Uterus (tissue), 4 donors: ENCODE measurements around the gene HBG2. TPM values are rescaled to one million over a fixed set of nuclear protein-coding genes. Genes with fewer than 3 reads are reported as not detected.

Source experiments
- DNase-seq, 2 donors: peaks; one replicate each; pipeline ENCODE4 v3.0.0-alpha.2; 2019 to 2020
- H3K27ac ChIP-seq, 2 donors: fragments of 200-600 bp; sonication (generic); 1 replicate in 1 of 2; 2 replicates in 1 of 2; pipeline ENCODE4 v1.5.1; 2016 to 2018
- H3K27me3 ChIP-seq, 2 donors: fragments of 200-600 bp; sonication (generic); one replicate each; pipeline ENCODE4 v1.5.1; 2018 to 2019; ENCODE audit warnings: control low read depth in 1 of 2
- H3K36me3 ChIP-seq, 2 donors: fragments of 200-600 bp; sonication (generic); one replicate each; pipeline ENCODE4 v1.5.1; 2019; ENCODE audit warnings: control low read depth in 1 of 2
- H3K4me1 ChIP-seq, 2 donors: fragments of 200-600 bp; sonication (generic); one replicate each; pipeline ENCODE4 v1.5.1; 2018 to 2019; ENCODE audit warnings: control low read depth in 1 of 2
- H3K4me3 ChIP-seq, 2 donors: fragments of 200-600 bp; sonication (generic); 1 replicate in 1 of 2; 2 replicates in 1 of 2; pipeline ENCODE4 v1.5.1; 2018 to 2019; ENCODE audit warnings: mild to moderate bottlenecking in 1 of 2
- H3K9me3 ChIP-seq, 2 donors: fragments of 200-600 bp; sonication (generic); one replicate each; pipeline ENCODE4 v1.5.1; 2019; ENCODE audit warnings: control low read depth in 1 of 2
- CTCF ChIP-seq, 4 experiments: fragments of 200-600 bp in 2 of 4; fragments of 450-650 bp in 2 of 4; sonication (generic) in 2 of 4; IDR thresholded peaks; one replicate each; pipeline ENCODE4 v1.5.1; 2016 to 2019; ENCODE audit warnings: antibody characterized with exemption in 4 of 4, mild to moderate bottlenecking in 2 of 4, moderate library complexity in 1 of 4
- POLR2A ChIP-seq, 2 donors: fragments of 450-650 bp; IDR thresholded peaks; one replicate each; pipeline ENCODE4 v1.6.1; 2016; ENCODE audit warnings: antibody characterized with exemption in 2 of 2, mild to moderate bottlenecking in 1 of 2, moderate library complexity in 1 of 2
- intact Hi-C: fragments of 100-400 bp; cut with DNase I; formaldehyde crosslinking; loops from one replicate; pipeline ENCODE4 v1.15.1; 2023; ENCODE audit warnings: low total_unique reads
- total RNA-seq, 4 donors: library from RNA; depleted of rRNA in 3 of 4; stranded (reverse); fragments of >200 nt in 3 of 4; gene quantifications; one replicate each; pipeline versions ENCODE4 v1.1.0 to v1.2.4, GENCODE V29; 2014 to 2023
- donor health status: DM: yes; HTN: yes; CAD: no.

Gene HBG2
- total RNA-seq, 4 donors from 2014 or later = 1,050 TPM; not detected in 3

GRCh38 chr11:5225480-5225871, 29.1 kb downstream of the HBG2 start:
- Histone ChIP-seq H3K9me3 (no peaks in the 10 kb centered on the region), H3K27ac (no peak overlapping the region), H3K36me3 (no peaks in the 10 kb centered on the region), H3K27me3 (peaks cover 0 to 2% of the 10 kb centered on the region in 2 donors), H3K4me3 (no peak overlapping the region), H3K4me1 (no peaks in the 10 kb centered on the region)
- no peak for DNase-seq
- intact Hi-C loops = no loop called here
- TF ChIP-seq POLR2A (IDR thresholded peaks at IDR 0.05) (no peak), CTCF (IDR thresholded peaks at IDR 0.05) (no peak)

- H3K27me3 ChIP-seq = peaks cover 0 to 2% of the 10 kb centered on the region in 2 donors
- H3K4me1 ChIP-seq = no peaks in the 10 kb centered on the region
- intact Hi-C loops = no loop called here
- H3K9me3 ChIP-seq = no peaks in the 10 kb centered on the region
- no peak overlapping the region for H3K4me3 ChIP-seq
- DNase-seq = no peak
- TF ChIP-seq CTCF (IDR thresholded peaks at IDR 0.05) (no peak), POLR2A (IDR thresholded peaks at IDR 0.05) (no peak)
- H3K36me3 ChIP-seq = no peaks in the 10 kb centered on the region
- no peak overlapping the region for H3K27ac ChIP-seq
Measured at GRCh38 chr11:5224538-5225479, 29.8 kb downstream of the HBG2 start.

DNA sequence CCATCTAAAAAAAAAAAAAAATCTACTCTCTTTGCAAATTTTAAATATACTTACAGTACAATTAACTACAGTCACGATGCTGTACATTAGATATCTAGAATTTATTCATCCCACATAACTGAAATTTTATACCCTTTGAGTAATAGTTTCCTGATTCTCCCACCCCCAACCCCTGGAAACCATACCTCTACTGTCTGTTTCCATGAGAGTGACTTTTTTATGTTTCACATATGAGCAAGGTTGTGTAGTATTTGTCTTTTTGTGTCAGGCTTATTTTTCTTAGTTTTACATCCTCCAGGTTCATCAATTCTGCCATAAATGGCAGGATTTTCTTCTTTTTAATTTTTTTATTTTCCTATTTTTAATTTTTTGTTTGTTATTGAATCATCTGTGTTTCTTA, 30.9 kb downstream of the HBG2 start:
- TF ChIP-seq CTCF (IDR thresholded peaks at IDR 0.05) (no peak), POLR2A (IDR thresholded peaks at IDR 0.05) (no peak)
- DNase-seq = no peak
- Histone ChIP-seq H3K4me1 (no peaks in the 10 kb centered on the region), H3K4me3 (no peak overlapping the region), H3K36me3 (no peaks in the 10 kb centered on the region), H3K9me3 (no peaks in the 10 kb centered on the region), H3K27ac (no peak overlapping the region), H3K27me3 (peaks cover 0 to 2% of the 10 kb centered on the region in 2 donors)
- intact Hi-C loops = no loop called here

GRCh38 chr11:5223146-5223545, 31.4 kb downstream of the HBG2 start:
- Histone ChIP-seq H3K4me1 (no peaks in the 10 kb centered on the region), H3K27me3 (peaks cover 0 to 2% of the 10 kb centered on the region in 2 donors), H3K36me3 (no peaks in the 10 kb centered on the region), H3K4me3 (no peak overlapping the region), H3K9me3 (no peaks in the 10 kb centered on the region), H3K27ac (no peak overlapping the region)
- intact Hi-C loops = no loop called here
- no peak for TF ChIP-seq POLR2A (IDR thresholded peaks at IDR 0.05)
- no peak for TF ChIP-seq CTCF (IDR thresholded peaks at IDR 0.05)
- DNase-seq = no peak

- TF ChIP-seq CTCF (IDR thresholded peaks at IDR 0.05) = no peak
- TF ChIP-seq POLR2A (IDR thresholded peaks at IDR 0.05) = no peak
- Histone ChIP-seq H3K4me1 (no peaks in the 10 kb centered on the region), H3K36me3 (no peaks in the 10 kb centered on the region), H3K27ac (no peak overlapping the region), H3K9me3 (no peaks in the 10 kb centered on the region), H3K27me3 (no peaks in the 10 kb centered on the region), H3K4me3 (no peak overlapping the region)
- DNase-seq = no peak
- intact Hi-C loops = no loop called here
Measured at GRCh38 chr11:5210376-5210885, 44.1 kb downstream of the HBG2 start.
